Activated naive CD4-positive, alpha-beta T cell treated with anti-CD3 and anti-CD28 coated beads, Interleukin-2, amount 50 U/mL, for 24 hours (primary cell): Measurements from ENCODE around the gene HBD.

ENCODE experiments used
- H3K27ac Mint-ChIP-seq: one replicate; pipeline ENCODE4 v1.8.0; 2021; ENCODE audit warnings: mild to moderate bottlenecking, mixed read lengths
- H3K27me3 Mint-ChIP-seq: one replicate; pipeline ENCODE4 v1.8.0; 2021; ENCODE audit warnings: mixed read lengths
- H3K36me3 Mint-ChIP-seq: one replicate; pipeline ENCODE4 v1.8.0; 2021; ENCODE audit warnings: mixed read lengths
- H3K4me1 Mint-ChIP-seq: one replicate; pipeline ENCODE4 v1.8.0; 2021; ENCODE audit warnings: mixed read lengths
- H3K4me3 Mint-ChIP-seq: one replicate; pipeline ENCODE4 v1.8.0; 2021; ENCODE audit warnings: mild to moderate bottlenecking, mixed read lengths
- H3K9me3 Mint-ChIP-seq: one replicate; pipeline ENCODE4 v1.8.0; 2021; ENCODE audit warnings: mixed read lengths

Gene HBD

DNA sequence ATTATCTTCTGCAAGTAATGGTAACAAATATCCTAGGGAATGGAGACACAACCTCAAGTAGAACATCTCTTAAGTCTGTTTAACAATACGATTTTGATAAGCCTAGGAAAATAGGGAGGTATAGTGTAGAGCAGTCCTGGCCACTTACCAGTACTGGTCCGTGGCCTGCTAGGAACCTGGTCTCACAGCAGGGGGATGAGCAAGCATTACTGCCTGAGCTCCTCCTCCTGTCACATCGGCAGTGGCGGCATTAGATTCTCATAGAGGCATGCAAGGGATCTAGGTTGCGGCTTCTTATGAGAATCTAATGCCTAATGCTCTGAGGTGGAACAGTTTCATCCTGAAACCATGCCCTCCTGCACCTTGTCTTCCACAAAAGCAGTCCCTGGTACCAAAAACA, 38.2 kb downstream of the HBD start:
- H3K9me3 Mint-ChIP-seq: peaks cover 6% of the 10 kb centered on the region
- no peaks in the 10 kb centered on the region for H3K27me3 Mint-ChIP-seq
- no peaks in the 10 kb centered on the region for H3K36me3 Mint-ChIP-seq
- no peak overlapping the region for H3K27ac Mint-ChIP-seq
- no peak overlapping the region for H3K4me3 Mint-ChIP-seq
- H3K4me1 Mint-ChIP-seq: no peaks in the 10 kb centered on the region

DNA sequence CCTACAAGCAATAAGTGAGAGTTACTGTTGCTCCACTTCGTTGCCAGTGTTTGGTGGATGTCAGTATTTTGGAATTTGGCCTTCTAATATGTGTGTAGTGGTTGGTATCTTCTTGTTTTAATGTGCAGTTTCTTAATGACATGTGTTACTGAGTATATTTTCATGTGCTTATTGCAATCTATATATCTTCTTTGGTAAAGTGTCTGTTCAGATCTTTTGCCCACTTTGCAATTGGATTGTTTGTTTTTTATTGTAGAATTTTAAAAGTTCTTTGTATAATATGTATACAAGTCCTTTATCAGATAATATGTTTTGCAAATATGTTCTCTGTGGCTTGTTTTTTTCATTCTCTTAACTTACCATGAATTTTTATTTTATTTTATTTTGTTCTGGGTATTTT, 41.5 kb downstream of the HBD start:
- no peaks in the 10 kb centered on the region for H3K36me3 Mint-ChIP-seq
- peaks cover 6% of the 10 kb centered on the region for H3K9me3 Mint-ChIP-seq
- peaks cover 1% of the 10 kb centered on the region for H3K27me3 Mint-ChIP-seq
- H3K4me1 Mint-ChIP-seq: no peaks in the 10 kb centered on the region
- H3K4me3 Mint-ChIP-seq: no peak overlapping the region
- no peak overlapping the region for H3K27ac Mint-ChIP-seq

DNA sequence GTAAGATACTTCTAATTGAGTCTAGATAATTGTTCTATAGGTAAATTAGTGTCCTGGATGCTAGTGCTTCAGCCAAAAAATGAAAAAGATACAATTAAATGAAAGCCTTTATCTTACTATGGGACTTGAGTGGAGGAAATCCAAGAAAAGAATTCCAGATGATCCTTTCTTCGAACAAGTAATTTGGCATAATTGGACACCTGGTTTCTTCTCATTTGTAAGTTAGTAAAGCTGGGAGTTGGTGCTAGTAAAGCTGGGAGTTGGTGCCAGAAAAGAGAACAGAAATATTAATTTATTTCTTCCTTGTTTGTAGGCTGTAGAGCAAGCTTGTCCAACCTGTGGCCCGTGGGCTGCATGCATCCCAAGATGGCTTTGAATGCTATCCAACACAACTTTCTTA, 46.1 kb downstream of the HBD start:
- Mint-ChIP-seq H3K27ac (no peak overlapping the region), H3K4me3 (no peak overlapping the region), H3K36me3 (no peaks in the 10 kb centered on the region), H3K9me3 (peaks cover 4% of the 10 kb centered on the region), H3K27me3 (peaks cover 3% of the 10 kb centered on the region), H3K4me1 (no peaks in the 10 kb centered on the region)
